PC-3 (cell line): ENCODE data around the gene ZNF689.

Experiments
- CTCF ChIP-seq: fragments of 300-600 bp; sonication (generic); conservative IDR thresholded peaks from 2 replicates; pipeline ENCODE4 v1.5.1; 2017; ENCODE audit warnings: antibody characterized with exemption, low read depth, mild to moderate bottlenecking, low read length
- EZH2 ChIP-seq: fragments of 300-600 bp; sonication (generic); IDR thresholded peaks from one replicate; pipeline ENCODE4 v1.6.1; 2017; ENCODE audit warnings: antibody characterized with exemption, mild to moderate bottlenecking, low read length; ENCODE audit not compliant: unreplicated experiment
- EZH2phosphoT487 ChIP-seq: fragments of 300-600 bp; sonication (generic); IDR thresholded peaks from 2 replicates; pipeline ENCODE4 v1.6.1; 2018; ENCODE audit warnings: mild to moderate bottlenecking, antibody characterized with exemption, low read length, borderline replicate concordance

- TF ChIP-seq EZH2phosphoT487 = no peak
- TF ChIP-seq CTCF = no peak
- no peak for TF ChIP-seq EZH2
These were observed 46.2 kb upstream of the ZNF689 start for GRCh38 chr16:30656388-30656787.
